ENCODE measurements around the gene LARGE1. TPM values are rescaled to one million over a fixed set of nuclear protein-coding genes. Genes with fewer than 3 reads are reported as not detected.

The LARGE1 gene
- total and polyA plus RNA-seq, 2 of the 13 experiments (the other 11 are each of a cell fraction or from before 2014, with no cell fraction given): 8.4 to 11.0 TPM

GRCh38 chr22:33335611-33336279 lies 584.5 kb downstream of the LARGE1 start (continued):
- TF ChIP-seq ZNF142 (CRISPR knock-in tag; IDR thresholded peaks at IDR 0.05) (no peak), CBX5 (CRISPR knock-in tag; IDR thresholded peaks at IDR 0.05; ENCODE audit: borderline replicate concordance) (no peak), ZBTB1 (CRISPR knock-in tag; IDR thresholded peaks at IDR 0.05; ENCODE audit: borderline replicate concordance) (no peak), ZNF10 (CRISPR knock-in tag; IDR thresholded peaks at IDR 0.05; ENCODE audit: borderline replicate concordance, low read depth) (no peak), SMAD1 (CRISPR knock-in tag; IDR thresholded peaks at IDR 0.05; ENCODE audit: borderline replicate concordance, low read depth) (no peak), HNRNPUL1 (IDR thresholded peaks at IDR 0.05; ENCODE audit: low read depth, low read length) (peak; percentile 84; the same call in 1 of the 2 replicates), ZKSCAN8 (CRISPR knock-in tag; IDR thresholded peaks at IDR 0.05; ENCODE audit: borderline replicate concordance) (no peak), KDM6A (CRISPR knock-in tag; IDR thresholded peaks at IDR 0.05; ENCODE audit: low read depth) (peak; percentile 94), MAX (IDR thresholded peaks at IDR 0.05) (peak; percentile 57), ZBTB39 (CRISPR knock-in tag; IDR thresholded peaks at IDR 0.05) (peak; percentile 99), SMARCC2 (IDR thresholded peaks at IDR 0.05) (no peak), HDAC6 (IDR thresholded peaks at IDR 0.05; ENCODE audit: low read depth, low read length) (no peak), ZMYM3 (CRISPR knock-in tag; IDR thresholded peaks at IDR 0.05) (peak; percentile 100), ZNF512B (CRISPR knock-in tag; IDR thresholded peaks at IDR 0.05; ENCODE audit: borderline replicate concordance) (peak; percentile 88; the same call in 1 of the 2 replicates), BRD4 (CRISPR knock-in tag; IDR thresholded peaks at IDR 0.05) (peak; percentile 73; the same call in 1 of the 2 replicates), ZNF264 (CRISPR knock-in tag; IDR thresholded peaks at IDR 0.05) (peak; percentile 71)
